K562 (cell line): Measurements from ENCODE around the gene KCND1. TPM values are rescaled to one million over a fixed set of nuclear protein-coding genes. Genes with fewer than 3 reads are reported as not detected.
A peak's percentile ranks its signal among the peaks of the same experiment; 100 is the strongest.

Source experiments
- BRF1 ChIP-seq: IDR thresholded peaks from 3 replicates; pipeline ENCODE4 v1.6.1; 2011; ENCODE audit warnings: borderline replicate concordance, mild to moderate bottlenecking; ENCODE audit not compliant: insufficient read length; ENCODE audit errors: extremely low read depth
- CBFA2T2 ChIP-seq: fragments of 450-650 bp; conservative IDR thresholded peaks from 2 replicates; pipeline ENCODE4 v1.6.1; 2017; ENCODE audit warnings: mild to moderate bottlenecking
- CBFA2T3 ChIP-seq: fragments of 450-650 bp; IDR thresholded peaks from 2 replicates; pipeline ENCODE4 v1.6.1; 2017
- CREB5 ChIP-seq: fragments of 250-450 bp; sonication (Bioruptor Pico); IDR thresholded peaks from 2 replicates; pipeline ENCODE4 v1.5.0; 2020; ENCODE audit warnings: mild to moderate bottlenecking
- CTCFL ChIP-seq: IDR thresholded peaks from 2 replicates; pipeline ENCODE4 v1.6.1; 2011; ENCODE audit warnings: borderline replicate concordance, low read depth, mild to moderate bottlenecking, moderate library complexity, low read length; ENCODE audit not compliant: insufficient read depth, poor library complexity, severe bottlenecking
- CXXC5 ChIP-seq: fragments of 250-450 bp; sonication (Bioruptor Pico); IDR thresholded peaks from 2 replicates; pipeline ENCODE4 v1.8.0; 2022; ENCODE audit warnings: inconsistent platforms, mild to moderate bottlenecking, moderate library complexity
- DLX4 ChIP-seq: fragments of 250-450 bp; sonication (Bioruptor Pico); IDR thresholded peaks from 2 replicates; pipeline ENCODE4 v1.6.1; 2021; ENCODE audit warnings: mild to moderate bottlenecking
- E2F1 ChIP-seq: sonication (generic); formaldehyde crosslinking; IDR thresholded peaks from 2 replicates; pipeline ENCODE4 v1.8.1; 2023; ENCODE audit warnings: mild to moderate bottlenecking, missing genetic modification reagents, moderate library complexity
- ETS1 ChIP-seq: conservative IDR thresholded peaks from 2 replicates; pipeline ENCODE4 v1.6.1; 2011; ENCODE audit warnings: low read depth, mild to moderate bottlenecking, low read length; ENCODE audit not compliant: control insufficient read depth
- GABPA ChIP-seq: fragments of 200-800 bp; sonication (Bioruptor generic); conservative IDR thresholded peaks from 2 replicates; pipeline ENCODE4 v1.6.1; 2016; ENCODE audit warnings: low read depth, missing genetic modification characterization, missing compliant biosample characterization
- HMBOX1 ChIP-seq: sonication (generic); IDR thresholded peaks from 2 replicates; pipeline ENCODE4 v1.6.1; 2016
- HNRNPK ChIP-seq: fragments of 200-400 bp; formaldehyde crosslinking; IDR thresholded peaks from one replicate; pipeline ENCODE4 v1.6.1; 2018; ENCODE audit warnings: mild to moderate bottlenecking, low read depth, low read length; ENCODE audit not compliant: poor library complexity, severe bottlenecking
- KLF13 ChIP-seq: fragments of 450-650 bp; IDR thresholded peaks from 2 replicates; pipeline ENCODE4 v1.6.1; 2016; ENCODE audit warnings: missing genetic modification characterization, low read depth, mild to moderate bottlenecking, missing compliant biosample characterization, moderate library complexity, borderline replicate concordance
- MXI1 ChIP-seq: IDR thresholded peaks from 2 replicates; pipeline ENCODE4 v1.6.1; 2011; ENCODE audit warnings: low read depth, mild to moderate bottlenecking, improper control_type of control experiment, low read length
- PCBP1 ChIP-seq: fragments of 200-400 bp; formaldehyde crosslinking; IDR thresholded peaks from 2 replicates; pipeline ENCODE4 v1.6.1; 2018; ENCODE audit warnings: mild to moderate bottlenecking, low read depth, low read length; ENCODE audit not compliant: poor library complexity, severe bottlenecking
- POLR2H ChIP-seq: IDR thresholded peaks from 2 replicates; pipeline ENCODE4 v1.6.1; 2016; ENCODE audit warnings: missing genetic modification characterization, low read depth, mild to moderate bottlenecking, control low read depth, missing compliant biosample characterization, moderate library complexity
- PTTG1 ChIP-seq: fragments of 450-650 bp; IDR thresholded peaks from 2 replicates; pipeline ENCODE4 v1.6.1; 2016; ENCODE audit warnings: low read depth, mild to moderate bottlenecking, missing genetic modification characterization, missing compliant biosample characterization
- RBBP5 ChIP-seq: fragments of 200-600 bp; sonication (generic); IDR thresholded peaks from 2 replicates; pipeline ENCODE4 v1.6.1; 2012; ENCODE audit warnings: borderline replicate concordance, mild to moderate bottlenecking, low read length, control low read depth, inconsistent platforms; ENCODE audit not compliant: insufficient read depth, poor library complexity, severe bottlenecking
- SMARCC2 ChIP-seq: fragments of 450-650 bp; IDR thresholded peaks from 2 replicates; pipeline ENCODE4 v1.6.1; 2017; ENCODE audit warnings: antibody characterized with exemption, moderate library complexity, mild to moderate bottlenecking, low read depth
- ZEB2 ChIP-seq: fragments of 450-650 bp; IDR thresholded peaks from 2 replicates; pipeline ENCODE4 v1.6.1; 2016
- polyA plus RNA-seq, 8 experiments: library from polyadenylated mRNA; depleted of rRNA in 4 of 8; stranded (reverse) in 5 of 8; unstranded in 3 of 8; fragments of >200 nt; fragmentation: Nextera tagmentation in 2 of 8; fragmentation: Illumina TruSeq in 1 of 8; extraction: Ambion mirVana in 2 of 8; extraction: Trizol in 1 of 8; gene quantifications; 2 replicates each; pipeline versions ENCODE4 v1.2.1 to v1.2.3, GENCODE V29; 2011 to 2014; ENCODE audit warnings: inconsistent platforms in 1 of 8, missing spikeins in 1 of 8
- total RNA-seq, 7 experiments: library from RNA; depleted of rRNA in 6 of 7; stranded (reverse); fragments of >200 nt in 6 of 7; fragmentation: Illumina TruSeq in 2 of 7; extraction: Trizol in 2 of 7; gene quantifications; 2 replicates each; pipeline versions ENCODE4 v1.2.1 to v1.2.3, GENCODE V29; 2011 to 2021; ENCODE audit warnings: low replicate concordance in 1 of 7

Gene KCND1
- total and polyA plus RNA-seq, 9 of the 15 experiments (the other 6 are each of a cell fraction or from before 2014, with no cell fraction given) = 0.06 to 0.83 (median 0.39) TPM; not detected in 1

GRCh38 chrX:48961585-48962091, 10.0 kb downstream of the KCND1 start (continued):
- TF ChIP-seq CBFA2T3 = peak; percentile 94
- TF ChIP-seq PTTG1 (tag) = no peak
- peak; percentile 89 for TF ChIP-seq CBFA2T2
- TF ChIP-seq HNRNPK = no peak
- no peak for TF ChIP-seq ETS1
- no peak for TF ChIP-seq BRF1
- no peak for TF ChIP-seq CTCFL
- TF ChIP-seq HMBOX1 = no peak
- no peak for TF ChIP-seq E2F1
- no peak for TF ChIP-seq RBBP5
- TF ChIP-seq MXI1 = 0 out of 2 replicates have a peak, but pooled peaks have one; percentile 36
- no peak for TF ChIP-seq KLF13 (tag)
- 0 out of 2 replicates have a peak, but pooled peaks have one; percentile 57 for TF ChIP-seq SMARCC2
- no peak for TF ChIP-seq GABPA (tag)
- TF ChIP-seq POLR2H (tag) = no peak
- no peak for TF ChIP-seq CREB5 (CRISPR knock-in tag)
- TF ChIP-seq DLX4 (CRISPR knock-in tag) = no peak
- TF ChIP-seq PCBP1 = no peak
- 0 out of 2 replicates have a peak, but pooled peaks have one; percentile 34 for TF ChIP-seq CXXC5 (CRISPR knock-in tag)
- TF ChIP-seq ZEB2 = peak; percentile 34; the same call in 1 of the 2 replicates
